GM12878 (cell line): ENCODE data around the gene CALR. TPM values are rescaled to one million over a fixed set of nuclear protein-coding genes. Genes with fewer than 3 reads are reported as not detected.

ENCODE experiments used
- ATAC-seq: fragments of 200-7000 bp; cut with Tn5 transposase; 3 replicates; pipeline ENCODE4 v1.9.1; 2020; ENCODE audit warnings: mild to moderate bottlenecking, moderate library complexity
- BruUV-seq: library from RNA; stranded (reverse); fragments of 400-500 nt; replicated peaks from 2 replicates; lab custom pipeline; 2021; lab: Mats Ljungman, UMichigan
- CTCF ChIA-PET: fragments of 300-600 bp; sonication (Branson Sonifier 250); formaldehyde crosslinking; extraction: SDS; loops from one replicate; lab custom pipeline; 2021; ENCODE audit warnings: inconsistent platforms; lab: Yijun Ruan, JAX
- POLR2A ChIA-PET: fragments of 350-600 bp; formaldehyde crosslinking; extraction: SDS; loops from one replicate; lab custom pipeline; 2021; ENCODE audit warnings: inconsistent platforms; lab: Charles Lee
- RAD21 ChIA-PET: fragments of 300-600 bp; sonication (Branson Sonifier 250); formaldehyde crosslinking; loops from one replicate; lab custom pipeline; 2023; ENCODE audit warnings: antibody characterized with exemption; ENCODE audit not compliant: unreplicated experiment; lab: Charles Lee
- SMC1A ChIA-PET: fragments of 300-600 bp; sonication (Branson Sonifier 250); formaldehyde crosslinking; loops from one replicate; lab custom pipeline; 2023; ENCODE audit not compliant: unreplicated experiment, uncharacterized antibody; lab: Charles Lee
- DNase-seq: peaks from one replicate; pipeline ENCODE4 v3.0.0-alpha.2; 2011; ENCODE audit warnings: low read depth, low spot score
- FAIRE-seq: peaks from 3 replicates; lab custom pipeline; 2011; peaks lifted over from hg19 to GRCh38; lab: Jason Lieb, UNC
- H2AFZ ChIP-seq: 2 replicates; pipeline ENCODE4 v1.6.0; 2011; ENCODE audit warnings: low read depth, low read length, control low read depth; ENCODE audit not compliant: control insufficient read depth
- H3K27ac ChIP-seq: 2 replicates; pipeline ENCODE4 v1.5.1; 2011; ENCODE audit warnings: control low read depth; ENCODE audit not compliant: control insufficient read depth, insufficient read depth
- H3K27me3 ChIP-seq, 2 experiments: replicated peaks in 1 of 2; 2 replicates each; pipeline versions ENCODE4 v1.6.0 to v1.6.1; 2011; ENCODE audit warnings: low read length in 1 of 2; ENCODE audit not compliant: control insufficient read depth in 2 of 2, insufficient read depth in 2 of 2
- H3K36me3 ChIP-seq, 2 experiments: 2 replicates each; pipeline ENCODE4 v1.5.1; 2011; ENCODE audit warnings: low read length in 1 of 2; ENCODE audit not compliant: control insufficient read depth in 2 of 2, insufficient read depth in 2 of 2
- H3K4me1 ChIP-seq: 2 replicates; pipeline ENCODE4 v1.6.1; 2011; ENCODE audit warnings: mild to moderate bottlenecking, low read length, moderate library complexity, mixed read lengths; ENCODE audit not compliant: control insufficient read depth, insufficient read depth
- H3K4me2 ChIP-seq: 2 replicates; pipeline ENCODE4 v1.6.0; 2011; ENCODE audit warnings: control low read depth; ENCODE audit not compliant: control insufficient read depth, insufficient read depth
- H3K4me3 ChIP-seq: fragments of 200-600 bp; sonication (generic); 2 replicates; pipeline ENCODE4 v1.5.1; 2016
- H3K79me2 ChIP-seq: 2 replicates; pipeline ENCODE4 v1.6.0; 2011; ENCODE audit warnings: low read length; ENCODE audit not compliant: control insufficient read depth, insufficient read depth
- H3K9ac ChIP-seq: 2 replicates; pipeline ENCODE4 v1.8.0; 2011; ENCODE audit warnings: low read length, control low read depth, mixed read lengths; ENCODE audit not compliant: control insufficient read depth, insufficient read depth
- H3K9me3 ChIP-seq: replicated peaks from 3 replicates; pipeline ENCODE4 v1.5.1; 2011; ENCODE audit warnings: mild to moderate bottlenecking, low read length; ENCODE audit not compliant: control insufficient read depth, insufficient read depth
- H4K20me1 ChIP-seq: 2 replicates; pipeline ENCODE4 v1.6.0; 2011; ENCODE audit not compliant: control insufficient read depth, insufficient read depth
- ASH2L ChIP-seq: fragments of 300-600, 200-600 bp; sonication (generic); IDR thresholded peaks from 2 replicates; pipeline ENCODE4 v1.6.1; 2017; ENCODE audit warnings: low read depth, mild to moderate bottlenecking, borderline replicate concordance
- BRCA1 ChIP-seq: IDR thresholded peaks from 2 replicates; pipeline ENCODE4 v1.6.1; 2011; ENCODE audit warnings: low read depth, low read length, improper control_type of control experiment
- LARP7 ChIP-seq: fragments of 450-650 bp; IDR thresholded peaks from 2 replicates; pipeline ENCODE4 v1.6.1; 2017; ENCODE audit warnings: mild to moderate bottlenecking
- MEF2B ChIP-seq: fragments of 450-650 bp; IDR thresholded peaks from 2 replicates; pipeline ENCODE4 v1.6.1; 2018; ENCODE audit warnings: mild to moderate bottlenecking, moderate library complexity; ENCODE audit not compliant: partially characterized antibody, poor library complexity, severe bottlenecking
- PAX5 ChIP-seq: IDR thresholded peaks from 2 replicates; pipeline ENCODE4 v1.6.1; 2011; ENCODE audit warnings: low read depth, low read length, borderline replicate concordance
- POLR2AphosphoS2 ChIP-seq: IDR thresholded peaks from 2 replicates; pipeline ENCODE4 v1.6.1; 2011; ENCODE audit warnings: low read depth, mild to moderate bottlenecking, low read length, improper control_type of control experiment, moderate library complexity
- RAD21 ChIP-seq: IDR thresholded peaks from 2 replicates; pipeline ENCODE4 v1.6.1; 2011; ENCODE audit warnings: mild to moderate bottlenecking, low read depth, low read length, moderate library complexity; ENCODE audit not compliant: insufficient read depth
- WGBS: methylation state at CpG from one replicate; pipeline ENCODE4 v1.1.6; 2016; ENCODE audit warnings: low lambda C conversion rate; ENCODE audit not compliant: insufficient replicate concordance, insufficient coverage; ENCODE audit errors: missing lambda C conversion rate; 5-methylcytosine and 5-hydroxymethylcytosine counted together
- in situ Hi-C: fragments of 300-500 bp; cut with MboI; formaldehyde crosslinking; loops from 9 replicates; pipeline ENCODE4 v1.14.3; 2018; ENCODE audit warnings: mixed read lengths
- intact Hi-C: fragments of 100-400 bp; cut with micrococcal nuclease; formaldehyde crosslinking; loops from one replicate; pipeline ENCODE4 v1.14.2; 2022; ENCODE audit not compliant: unreplicated experiment
- polyA plus RNA-seq, 11 experiments: library from polyadenylated mRNA; depleted of rRNA in 4 of 11; unstranded in 6 of 11; stranded (reverse) in 5 of 11; fragments of >200 nt; fragmentation: Nextera tagmentation in 4 of 11; fragmentation: Illumina TruSeq in 1 of 11; extraction: Ambion mirVana in 4 of 11; extraction: Trizol in 1 of 11; gene quantifications; 1 replicate in 1 of 11; 2 replicates in 10 of 11; pipeline versions ENCODE4 v1.2.1 to v1.2.3, GENCODE V29; 2011 to 2016; ENCODE audit warnings: inconsistent platforms in 2 of 11, missing spikeins in 2 of 11, low read depth in 1 of 11
- total RNA-seq, 4 experiments: library from RNA; depleted of rRNA in 3 of 4; stranded (reverse); fragments of >200 nt in 3 of 4; fragmentation: Illumina TruSeq in 1 of 4; extraction: Trizol in 1 of 4; gene quantifications; 2 replicates each; pipeline versions ENCODE4 v1.2.1 to v1.2.3, GENCODE V29; 2013 to 2021

The CALR gene
- total and polyA plus RNA-seq, 10 of the 15 experiments (the other 5 are each of a cell fraction or from before 2014, with no cell fraction given): 202 to 1,451 (median 749) TPM

DNA sequence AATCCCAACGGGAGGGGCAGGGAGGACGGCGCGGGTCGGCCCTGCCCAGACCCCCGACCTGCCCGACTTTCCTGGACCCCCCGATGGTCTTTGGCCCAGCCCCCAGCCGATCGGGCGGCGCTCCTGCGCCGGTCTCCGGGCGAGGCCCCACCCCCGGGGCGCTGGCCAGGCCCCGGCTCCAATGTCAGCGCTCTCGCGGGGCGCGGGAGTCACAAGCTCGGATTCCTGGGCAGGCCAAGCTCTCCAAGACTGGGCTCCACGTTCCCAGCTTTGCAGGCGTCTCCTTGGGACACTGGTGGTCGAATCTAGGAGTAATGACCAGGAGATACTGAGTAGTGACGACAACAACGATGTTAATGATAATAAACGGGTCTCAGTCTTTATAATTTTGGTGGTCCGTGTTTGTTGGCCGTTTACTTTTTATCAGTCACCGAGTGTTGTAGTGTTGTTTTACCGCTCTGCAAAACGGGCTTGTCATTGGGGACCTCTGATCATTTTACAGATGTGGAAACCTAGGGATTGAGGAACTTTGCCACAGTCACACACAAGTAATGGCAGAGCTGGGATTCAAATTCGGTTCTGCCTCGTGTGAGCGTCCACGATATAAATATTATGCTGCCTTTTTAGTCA is 7.8 kb downstream of the CALR start (continued):
- TF ChIP-seq PAX5 (0 out of 2 replicates have a peak, but pooled peaks have one; percentile 9), BRCA1 (peak; percentile 68; the same call in 1 of the 2 replicates), MEF2B (no peak)

DNA sequence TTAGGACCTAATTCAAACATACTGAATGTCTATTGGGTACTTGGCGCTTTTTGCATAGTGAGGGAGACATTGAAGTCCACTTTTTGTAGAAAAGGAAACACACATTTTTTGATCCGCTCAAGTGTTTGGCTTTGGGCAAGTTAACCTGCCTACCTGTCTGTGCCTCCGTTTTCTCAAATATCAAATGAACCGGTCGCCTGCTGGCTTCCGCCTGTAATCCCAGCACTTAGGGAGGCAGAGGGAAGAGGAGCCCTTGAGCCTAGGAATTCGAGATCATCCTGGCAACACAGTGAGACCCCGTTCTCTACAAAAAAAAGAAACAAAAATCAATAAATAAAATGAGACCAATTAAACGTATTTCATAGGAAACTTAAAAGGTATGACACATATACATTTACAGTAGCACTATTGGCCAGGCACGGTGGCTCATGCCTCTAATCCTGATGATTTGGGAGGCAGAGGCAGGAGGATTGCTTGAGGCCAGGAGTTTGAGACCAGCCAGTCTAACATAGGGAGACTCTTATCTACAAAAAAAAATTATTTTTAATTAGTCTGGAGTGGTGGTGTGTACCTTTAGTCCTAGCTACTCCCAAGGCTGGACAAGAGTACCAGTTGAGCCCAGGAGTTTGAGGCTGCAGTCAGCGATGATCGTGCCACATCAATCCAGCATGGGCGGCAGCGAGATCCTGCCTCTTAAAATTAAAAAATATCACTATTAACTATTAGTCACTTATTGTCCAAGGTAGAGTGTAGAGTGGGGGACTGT is 8.5 kb downstream of the CALR start:
- ATAC-seq (no peak), FAIRE-seq (peak; percentile 56), DNase-seq (no peak)
- Histone ChIP-seq H3K79me2 (peaks cover 40% of the 10 kb centered on the region), H4K20me1 (no peaks in the 10 kb centered on the region), H3K9ac (peak overlapping the region; percentile 95), H3K36me3 (peaks cover 30 to 31% of the 10 kb centered on the region in 2 experiments), H3K4me2 (peak overlapping the region; percentile 93), H3K4me3 (peak overlapping the region; percentile 82), H3K9me3 (no peaks in the 10 kb centered on the region), H3K4me1 (peaks cover 29% of the 10 kb centered on the region), H3K27me3 (no peaks in the 10 kb centered on the region), H3K27ac (peak overlapping the region; percentile 85), H2AFZ (no peak overlapping the region)
- SMC1A ChIA-PET: interaction anchor here (0.9 kb wide), 1 partner anchor 48 kb away, joined by 4 read pairs; no protein-coding TSS in a partner anchor
- POLR2A ChIA-PET: interaction anchor here (0.6 to 1.3 kb wide), 8 partner anchors 8 to 102 kb away, joined by 3 to 7 read pairs (median 3); partner anchors contain the start of gene GCDH
- WGBS: 34% methylated on average over 14 of the region's 14 CpGs
- BruUV-seq: TSS peak; percentile 43
- in situ Hi-C loops (no loop called here), intact Hi-C loops (no loop called here)
- CTCF ChIA-PET: interaction anchor here (1.3 kb wide), 1 partner anchor 18 kb away, joined by 11 read pairs; no protein-coding TSS in a partner anchor
- TF ChIP-seq POLR2AphosphoS2: 0 out of 2 replicates have a peak, but pooled peaks have one; percentile 3
- no peak for TF ChIP-seq ASH2L
- TF ChIP-seq MEF2B: no peak
- TF ChIP-seq RAD21: no peak
- no peak for TF ChIP-seq LARP7
- RAD21 ChIA-PET: interaction anchor here (0.9 kb wide), 1 partner anchor 56 kb away, joined by 3 read pairs; the partner anchor contains the start of gene GCDH
